Activated T-cell treated with anti-CD3 and anti-CD28 coated beads for 1 hour (primary cell): ENCODE measurements around the gene ITSN2.
A peak's percentile ranks its signal among the peaks of the same experiment; 100 is the strongest.
"Not testable (repeated sequence)": the region's sequence is repeated elsewhere in the genome, so short reads cannot be mapped to it uniquely, and the experiment has no call there.

ENCODE experiments used
- DNase-seq: peaks from one replicate; pipeline ENCODE4 v3.0.0-alpha.2; 2020; ENCODE audit warnings: low read depth

The ITSN2 gene

DNA sequence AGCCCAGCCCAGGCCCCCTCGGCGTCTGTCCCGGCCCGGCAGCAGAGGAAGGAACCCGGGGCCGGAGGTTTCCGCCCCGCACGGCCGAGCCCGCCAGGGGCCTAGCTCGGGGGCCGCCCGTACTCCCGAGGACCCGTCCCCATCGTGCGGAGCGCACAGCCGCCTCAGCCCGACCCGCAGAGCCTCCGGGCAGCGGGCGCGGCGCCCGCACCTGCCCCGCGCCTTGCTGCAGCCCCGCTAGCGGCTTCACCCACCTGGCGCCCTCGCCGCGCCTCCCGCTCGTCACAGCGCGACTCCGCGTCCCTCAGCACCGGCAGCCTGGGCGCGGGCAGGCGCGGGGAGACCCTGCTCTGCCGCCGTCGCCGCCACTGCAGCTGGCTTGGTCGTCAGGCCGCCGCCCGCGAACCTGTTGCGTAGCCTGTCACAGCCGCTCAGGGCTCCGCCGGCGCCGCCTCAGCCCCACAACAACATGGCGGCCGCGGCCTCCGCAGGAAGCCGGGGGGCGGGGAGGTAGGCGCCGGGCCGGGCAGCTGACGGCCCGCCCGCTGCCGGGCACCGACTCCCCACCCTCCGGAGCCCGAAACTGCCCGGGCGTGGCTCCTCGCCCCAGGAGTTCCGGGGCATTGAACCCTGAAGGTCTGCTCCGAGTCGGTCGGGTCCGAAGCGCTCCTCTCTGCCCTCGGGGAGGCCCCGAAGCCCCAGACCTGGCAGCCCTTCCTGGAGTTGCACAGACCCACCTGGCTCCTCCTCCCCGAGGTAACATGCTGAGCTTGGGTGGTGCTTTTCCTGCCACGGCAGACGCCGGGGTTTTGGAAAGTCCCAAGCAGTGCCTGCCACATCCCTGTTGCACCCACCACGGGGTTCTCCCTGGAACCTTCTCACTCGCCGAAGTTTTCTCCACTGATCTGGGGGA is at the start of gene ITSN2:
Gene ITSN2, minus strand, starts transcription at position 487 of the 913 bp plus-strand sequence. CDS start 32,454 bp downstream, outside the sequence.
- DNase-seq, result peak; percentile 67

DNA sequence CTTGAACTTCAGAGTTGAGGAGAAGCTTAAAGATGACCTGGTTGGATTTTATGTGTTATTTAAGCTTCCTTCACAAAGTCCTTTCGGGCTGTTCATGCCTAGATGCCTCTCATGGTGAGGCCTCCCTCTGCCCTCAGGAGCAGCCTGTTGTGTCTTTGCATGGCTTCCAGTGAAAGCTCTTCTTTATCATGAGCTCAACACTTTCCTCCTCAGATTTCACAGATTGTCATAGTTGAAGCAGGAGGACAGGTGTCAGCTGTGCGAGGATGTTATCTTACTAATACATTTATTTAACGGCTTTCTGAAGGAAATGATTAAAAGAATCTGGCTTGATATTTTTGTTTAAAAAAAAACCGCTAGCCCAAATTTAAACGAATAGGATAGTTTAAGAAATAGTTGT is 48.8 kb upstream of the ITSN2 start:
- DNase-seq, result no peak

DNA sequence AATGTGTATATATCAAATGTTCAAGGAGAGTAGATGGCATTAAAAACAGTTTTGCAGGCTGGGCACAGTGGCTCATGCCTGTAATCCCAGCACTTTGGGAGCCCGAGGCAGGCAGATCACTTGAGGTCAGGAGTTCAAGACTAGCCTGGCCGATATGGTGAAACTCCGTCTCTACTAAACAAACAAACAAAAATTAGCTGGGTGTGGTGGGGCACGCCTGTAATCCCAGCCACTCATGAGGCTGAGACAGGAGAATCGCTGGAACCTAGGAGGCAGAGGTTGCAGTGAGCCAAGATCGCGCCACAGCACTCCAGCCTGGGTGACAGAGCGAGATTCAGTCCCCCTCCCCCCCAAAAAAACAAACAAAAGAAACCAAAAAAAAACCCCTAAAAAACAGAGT is 48.4 kb upstream of the ITSN2 start:
- DNase-seq, result not testable (repeated sequence)

- DNase-seq, result no peak
Measured at GRCh38 chr2:24404491-24404921, 44.2 kb upstream of the ITSN2 start.

DNA sequence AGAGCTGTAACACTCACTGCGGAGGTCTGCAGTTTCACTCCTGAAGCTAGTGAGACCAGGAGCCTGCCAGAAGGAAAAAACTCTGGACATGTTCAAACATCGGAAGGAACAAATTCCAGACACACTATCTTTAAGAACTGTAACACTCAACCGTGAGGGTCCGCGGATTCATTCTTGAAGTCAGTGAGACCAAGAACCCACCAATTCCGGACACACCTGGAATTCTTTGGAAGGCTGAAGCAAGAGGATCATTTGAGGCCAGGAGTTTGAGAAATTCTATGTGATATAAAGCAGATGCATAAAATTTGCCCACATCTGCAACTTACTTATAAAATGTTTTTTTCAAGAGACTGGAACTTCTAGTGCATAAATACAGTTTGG is 43.5 kb upstream of the ITSN2 start:
- no peak for DNase-seq

DNA sequence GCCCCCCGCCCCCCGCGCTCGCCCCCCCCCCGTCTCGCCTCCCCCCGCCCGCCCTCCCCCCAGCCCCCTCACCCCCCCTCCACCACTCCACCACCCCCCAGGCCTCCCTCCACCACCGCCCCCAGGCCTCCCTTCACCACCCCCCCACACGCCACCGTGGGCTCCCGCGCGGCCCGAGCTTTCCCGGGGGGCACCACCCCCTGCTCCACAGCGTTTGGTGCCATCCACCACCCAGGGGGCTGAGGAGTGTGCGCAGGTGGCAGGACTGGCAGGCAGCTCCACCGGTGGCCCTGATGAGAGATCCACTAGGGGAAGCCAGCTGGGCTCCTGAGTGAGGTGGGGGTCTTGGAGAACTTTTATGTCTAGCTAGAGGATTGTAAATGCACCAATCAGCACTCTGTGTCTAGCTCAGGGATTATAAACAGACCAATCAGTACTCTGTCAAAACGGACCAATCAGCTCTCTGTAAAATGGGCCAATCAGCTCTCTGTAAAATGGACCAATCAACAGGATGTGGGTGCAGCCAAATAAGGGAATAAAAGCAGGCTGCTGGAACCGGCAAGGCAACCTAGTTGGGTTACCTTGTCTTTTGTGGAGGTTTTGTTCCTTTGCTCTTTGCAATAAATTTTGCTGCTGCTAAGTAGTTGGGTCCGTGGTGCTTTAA is 43.0 kb upstream of the ITSN2 start:
- DNase-seq, result no peak

DNA sequence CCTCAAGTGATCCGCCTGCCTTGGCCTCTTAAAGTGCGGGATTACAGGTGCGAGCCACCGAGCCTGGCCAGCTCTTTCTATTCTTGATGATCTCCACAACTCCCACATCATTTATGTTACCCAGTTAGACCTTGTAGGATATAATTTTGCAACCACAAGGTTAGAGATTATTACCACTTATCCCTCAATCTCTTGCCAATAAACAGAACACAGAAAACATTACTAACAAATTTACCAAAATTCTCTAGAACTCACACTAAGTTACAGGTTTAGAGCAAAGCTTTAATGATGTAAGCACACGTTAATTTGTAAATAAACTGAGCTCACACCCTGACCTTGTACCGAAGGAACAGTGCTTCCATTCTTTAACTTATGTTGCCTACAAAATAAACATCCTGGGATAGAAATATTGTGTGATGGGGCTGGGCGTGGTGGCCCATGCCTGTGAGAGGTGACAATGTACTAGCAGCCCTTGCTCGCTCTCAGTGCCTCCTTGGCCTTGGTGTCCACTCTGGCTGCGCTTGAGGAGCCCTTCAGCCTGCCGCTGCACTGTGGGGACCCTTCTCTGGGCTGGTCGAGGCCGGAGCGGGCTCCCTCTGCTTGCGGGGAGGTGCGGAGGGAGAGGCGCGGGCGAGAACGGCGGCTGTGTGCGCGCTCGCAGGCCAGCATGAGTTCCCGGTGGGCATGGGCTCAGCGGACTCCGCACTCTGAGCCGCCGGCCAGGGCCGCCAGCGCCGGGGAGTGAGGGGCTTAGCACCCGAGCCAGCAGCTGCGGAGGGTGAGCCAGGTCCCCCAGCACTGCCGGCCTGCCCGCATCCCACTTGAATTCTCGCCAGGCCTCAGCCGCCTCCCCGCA is 42.1 kb upstream of the ITSN2 start:
- DNase-seq, result no peak

DNA sequence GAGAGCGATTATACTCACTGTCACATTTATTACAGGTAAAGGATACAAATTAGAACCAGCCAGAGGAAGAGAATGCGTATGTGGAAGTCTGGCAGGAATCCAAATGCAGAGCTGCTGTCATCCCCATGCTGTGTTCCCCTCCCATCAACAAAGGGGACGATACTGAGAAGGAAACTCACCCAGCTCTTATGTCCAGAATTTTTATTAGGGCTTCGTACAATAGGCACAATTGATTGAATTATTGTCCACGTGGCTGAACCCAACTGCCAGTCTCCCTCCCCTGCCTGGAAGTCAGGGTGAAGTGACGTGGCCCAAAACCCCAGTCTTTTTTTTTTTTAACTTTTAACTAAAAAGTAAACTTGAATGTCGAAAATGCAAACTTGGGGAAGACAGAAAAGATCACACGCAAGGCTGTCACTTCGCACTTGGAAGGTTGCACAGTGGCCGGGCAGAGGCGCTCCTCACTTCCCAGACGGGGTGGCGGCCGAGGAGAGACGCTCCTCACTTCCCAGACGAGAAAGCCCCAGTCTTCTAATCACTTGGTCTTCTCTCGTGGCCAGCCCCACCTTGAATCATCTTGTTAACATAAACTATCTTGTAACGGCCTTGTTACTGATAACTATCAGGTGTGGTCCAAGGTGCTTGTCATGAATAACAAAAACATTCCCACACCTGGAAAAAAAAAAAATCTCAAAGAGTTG is 40.0 kb upstream of the ITSN2 start:
- no peak for DNase-seq

GRCh38 chr2:24399434-24400206 is 39.3 kb upstream of the ITSN2 start:
- DNase-seq, result no peak

- no peak for DNase-seq
Measured at GRCh38 chr2:24394998-24395397, 34.7 kb upstream of the ITSN2 start.

- DNase-seq, result no peak
Measured at GRCh38 chr2:24392542-24393059, 32.3 kb upstream of the ITSN2 start.

DNA sequence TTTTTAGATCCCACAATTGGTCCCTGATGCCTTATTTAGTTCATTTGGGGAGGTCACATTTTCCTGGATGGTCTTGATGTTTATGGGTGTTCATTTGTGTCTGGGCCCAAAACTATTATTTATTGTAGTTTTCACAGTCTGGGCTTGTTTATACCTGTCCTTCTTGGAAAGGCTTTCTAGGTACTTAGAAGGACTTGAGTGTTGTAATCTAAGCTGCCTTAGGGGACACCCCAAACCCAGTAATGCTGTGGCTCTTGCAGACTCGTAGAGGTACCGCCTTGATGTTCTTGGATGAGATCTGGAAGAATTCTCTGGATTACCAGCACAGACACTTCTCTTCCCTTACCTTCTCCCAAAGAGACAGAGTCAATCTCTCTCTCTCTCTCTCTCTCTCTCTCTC is 25.0 kb upstream of the ITSN2 start:
- no peak for DNase-seq

DNA sequence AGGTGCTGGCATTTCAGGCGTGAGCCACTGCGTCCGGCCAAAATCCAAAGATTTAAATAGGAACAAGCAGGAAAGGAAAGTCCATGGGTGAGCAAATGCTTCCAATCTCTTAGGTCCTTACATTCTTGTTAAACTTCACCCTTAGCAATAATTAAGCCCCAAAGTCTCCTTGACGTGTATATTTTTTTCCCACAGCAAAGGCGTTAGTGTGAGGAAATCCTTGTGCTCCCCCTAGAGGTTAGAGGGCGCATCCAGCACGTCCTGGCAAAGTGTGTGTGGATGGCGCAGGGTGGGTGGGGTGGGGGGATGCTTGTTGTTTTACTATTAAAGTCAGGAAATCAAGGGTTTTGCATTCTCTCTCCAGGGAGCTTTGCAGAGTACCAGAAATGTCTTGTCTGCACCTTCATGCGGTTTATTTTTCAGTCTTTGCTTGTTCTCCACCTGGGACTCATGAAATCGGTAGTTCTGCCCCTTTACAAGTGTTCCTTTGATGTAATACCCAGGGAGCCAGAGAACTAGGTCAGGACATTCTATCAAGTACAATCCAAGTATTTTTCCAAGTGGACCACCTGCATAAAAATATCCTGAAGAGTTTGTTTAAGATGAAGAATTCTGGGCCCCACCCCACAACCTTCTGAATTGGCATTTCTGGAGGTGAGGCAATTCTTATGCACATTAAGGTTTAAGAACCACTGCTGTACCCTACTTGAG is 22.2 kb upstream of the ITSN2 start:
- DNase-seq, result peak; percentile 45

GRCh38 chr2:24380820-24381219 is 20.5 kb upstream of the ITSN2 start:
- DNase-seq, result no peak

GRCh38 chr2:24375349-24376087 is 15.2 kb upstream of the ITSN2 start:
- DNase-seq, result no peak

GRCh38 chr2:24374301-24374700 is 14.0 kb upstream of the ITSN2 start:
- DNase-seq, result no peak

DNA sequence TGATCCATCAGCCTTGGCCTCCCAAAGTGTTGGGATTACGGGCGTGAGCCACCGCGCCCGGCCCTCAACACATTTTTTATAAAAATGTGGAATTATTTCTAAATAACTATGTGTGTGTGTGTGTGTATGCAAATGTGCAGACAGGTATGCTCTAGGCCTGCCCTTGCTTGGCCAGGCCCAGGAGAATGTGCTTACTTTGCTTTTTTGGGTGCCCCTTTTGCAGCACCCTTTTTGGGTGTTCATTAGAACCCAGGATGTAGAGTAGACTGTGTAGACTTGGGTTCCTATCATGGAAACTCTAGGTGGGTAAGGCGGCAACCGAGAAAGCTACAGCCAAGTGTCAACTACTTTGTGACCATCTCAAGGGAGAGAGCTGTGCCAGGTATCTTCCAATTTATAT is 11.7 kb upstream of the ITSN2 start:
- DNase-seq, result no peak

DNA sequence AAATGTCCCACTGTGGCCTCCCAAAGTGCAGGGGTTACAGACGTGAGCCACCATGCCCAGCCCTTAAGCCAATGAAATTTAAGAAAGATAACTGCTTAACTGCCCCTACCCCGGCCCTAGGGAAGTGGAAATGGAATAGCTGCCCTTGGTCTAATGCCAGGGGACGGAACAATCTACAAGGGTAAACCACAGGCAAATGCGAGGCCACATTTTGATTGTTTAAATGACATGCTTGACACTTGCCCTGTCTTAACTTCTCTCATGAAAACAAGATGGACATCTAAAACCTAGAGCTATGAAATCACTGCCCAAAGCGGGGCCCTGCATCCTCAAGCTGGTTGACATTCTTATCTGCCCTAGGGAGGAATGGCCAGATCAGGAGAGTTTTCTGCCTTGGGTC is 5.5 kb upstream of the ITSN2 start:
- no peak for DNase-seq

DNA sequence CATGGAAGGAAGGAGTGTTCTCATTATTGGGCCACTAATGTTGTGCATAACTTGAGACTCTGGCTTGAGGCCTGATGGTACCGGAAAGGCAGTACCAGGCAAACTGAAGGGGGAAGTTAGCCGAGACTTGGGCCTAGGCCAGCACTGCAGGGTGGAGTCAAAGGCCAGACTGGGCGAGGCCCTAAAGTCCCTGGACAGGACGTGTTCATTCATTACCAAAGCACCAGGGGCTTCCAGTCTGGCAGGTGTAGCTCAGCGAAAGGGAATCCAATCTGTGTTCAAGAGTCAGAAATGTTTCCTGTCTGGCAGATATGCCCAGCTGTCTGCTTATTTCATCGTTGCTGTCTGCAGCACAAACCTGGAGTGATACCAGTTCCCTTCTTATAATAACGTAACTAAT is 4.7 kb upstream of the ITSN2 start:
- no peak for DNase-seq
